B cell (primary cell): ENCODE data around the gene PDLIM1. TPM values are rescaled to one million over a fixed set of nuclear protein-coding genes. Genes with fewer than 3 reads are reported as not detected.

Experiments used
- ATAC-seq: fragments of 200-7000 bp; cut with Tn5 transposase; one replicate; pipeline ENCODE4 v1.10.0; 2021; ENCODE audit warnings: low read depth, mild to moderate bottlenecking, moderate number of reproducible peaks, moderate library complexity
- CTCF ChIA-PET: fragments of 350-600 bp; sonication (Branson Sonifier 250); formaldehyde crosslinking; loops from one replicate; lab custom pipeline; 2021; ENCODE audit warnings: antibody characterized with exemption, inconsistent platforms; lab: Charles Lee
- POLR2A ChIA-PET: fragments of 350-600 bp; sonication (Branson Sonifier 250); formaldehyde crosslinking; loops from one replicate; lab custom pipeline; 2021; ENCODE audit warnings: antibody characterized with exemption; lab: Charles Lee
- DNase-seq: peaks from one replicate; pipeline ENCODE4 v3.0.0; 2013
- H2AFZ ChIP-seq: 2 replicates; pipeline ENCODE4 v1.6.1; 2012; ENCODE audit warnings: mild to moderate bottlenecking, low read depth, low read length; ENCODE audit not compliant: insufficient read depth, poor library complexity, severe bottlenecking
- H3K27ac ChIP-seq, 2 donors: 1 replicate in 1 of 2; 2 replicates in 1 of 2; pipeline ENCODE4 v1.5.1; 2012 to 2013; ENCODE audit warnings: low read length in 2 of 2, mild to moderate bottlenecking in 2 of 2, moderate library complexity in 1 of 2
- H3K27me3 ChIP-seq, 4 experiments: fragments of 200-600 bp in 1 of 4; sonication (generic) in 1 of 4; replicated peaks in 1 of 4; 1 replicate in 2 of 4; 2 replicates in 2 of 4; pipeline versions ENCODE4 v1.6.1 to v1.7.0; 2013 to 2016; ENCODE audit warnings: low read length in 3 of 4, mild to moderate bottlenecking in 2 of 4, mixed read lengths in 1 of 4, moderate library complexity in 1 of 4; ENCODE audit not compliant: insufficient read depth in 4 of 4, control insufficient read depth in 3 of 4; ENCODE audit errors: control extremely low read depth in 1 of 4
- H3K36me3 ChIP-seq, 2 experiments: replicated peaks in 1 of 2; 1 replicate in 1 of 2; 2 replicates in 1 of 2; pipeline versions ENCODE4 v1.6.1 to v1.7.1; 2013; ENCODE audit warnings: low read length in 1 of 2; ENCODE audit not compliant: insufficient read depth in 2 of 2, control insufficient read depth in 1 of 2; ENCODE audit errors: control extremely low read depth in 1 of 2, extremely low read depth in 1 of 2
- H3K4me1 ChIP-seq, 2 donors: fragments of 200-600 bp in 1 of 2; sonication (generic) in 1 of 2; 1 replicate in 1 of 2; 2 replicates in 1 of 2; pipeline versions ENCODE4 v1.5.1 to v1.6.1; 2013 to 2017; ENCODE audit warnings: low read length in 2 of 2; ENCODE audit not compliant: control insufficient read depth in 2 of 2, insufficient read depth in 2 of 2
- H3K4me2 ChIP-seq: replicated peaks from 2 replicates; pipeline ENCODE3; 2012; ENCODE audit warnings: mild to moderate bottlenecking, low read depth, low read length; ENCODE audit not compliant: poor library complexity, severe bottlenecking
- H3K4me3 ChIP-seq, 5 experiments: fragments of 200-600 bp in 1 of 5; sonication (generic) in 1 of 5; 1 replicate in 3 of 5; 2 replicates in 2 of 5; pipeline versions ENCODE4 v1.5.1 to v1.7.0; 2011 to 2016; ENCODE audit warnings: low read length in 4 of 5, mild to moderate bottlenecking in 4 of 5, low read depth in 2 of 5, control low read depth in 1 of 5, moderate library complexity in 1 of 5; ENCODE audit not compliant: insufficient read depth in 1 of 5; ENCODE audit errors: control extremely low read depth in 1 of 5, extremely low read depth in 1 of 5
- H3K79me2 ChIP-seq: fragments of 200-600 bp; sonication (generic); one replicate; pipeline ENCODE4 v1.6.0; 2016; ENCODE audit warnings: low read length; ENCODE audit not compliant: control insufficient read depth, insufficient read depth
- H3K9ac ChIP-seq: fragments of 200-600 bp; sonication (generic); 2 replicates; pipeline ENCODE4 v1.6.1; 2017; ENCODE audit warnings: mild to moderate bottlenecking, low read length, moderate library complexity
- H3K9me3 ChIP-seq, 3 donors: one replicate each; pipeline versions ENCODE4 v1.6.1 to v1.7.1; 2013; ENCODE audit warnings: low read length in 2 of 3; ENCODE audit not compliant: control insufficient read depth in 2 of 3, insufficient read depth in 1 of 3; ENCODE audit errors: control extremely low read depth in 1 of 3
- H4K20me1 ChIP-seq: 2 replicates; pipeline ENCODE4 v1.6.0; 2012; ENCODE audit warnings: mild to moderate bottlenecking, low read length; ENCODE audit not compliant: insufficient read depth, control insufficient read depth, poor library complexity, severe bottlenecking
- H3K27ac Mint-ChIP-seq: one replicate; pipeline ENCODE4 v1.8.0; 2021; ENCODE audit warnings: mixed read lengths
- H3K27me3 Mint-ChIP-seq: one replicate; pipeline ENCODE4 v1.8.0; 2021; ENCODE audit warnings: mixed read lengths
- H3K4me1 Mint-ChIP-seq: one replicate; pipeline ENCODE4 v1.8.0; 2021; ENCODE audit warnings: mixed read lengths
- H3K4me3 Mint-ChIP-seq: one replicate; pipeline ENCODE4 v1.8.0; 2021; ENCODE audit warnings: mixed read lengths
- H3K9me3 Mint-ChIP-seq: one replicate; pipeline ENCODE4 v1.8.0; 2022; ENCODE audit warnings: mixed read lengths; ENCODE audit not compliant: insufficient read depth
- EZH2 ChIP-seq: IDR thresholded peaks from 2 replicates; pipeline ENCODE4 v1.6.1; 2012; ENCODE audit warnings: borderline replicate concordance, low read depth, mild to moderate bottlenecking, moderate library complexity, low read length; ENCODE audit not compliant: insufficient read depth, poor library complexity, severe bottlenecking
- WGBS: methylation state at CpG from one replicate; pipeline ENCODE4 v1.1.5; 2013; ENCODE audit warnings: missing lambda C conversion rate; ENCODE audit not compliant: insufficient coverage; 5-methylcytosine and 5-hydroxymethylcytosine counted together
- intact Hi-C: fragments of 100-400 bp; cut with micrococcal nuclease; formaldehyde crosslinking; loops from one replicate; pipeline ENCODE4 v1.10.0; 2022
- polyA plus RNA-seq: library from polyadenylated mRNA; depleted of rRNA; stranded (reverse); fragments of >200 nt; gene quantifications from 2 replicates; pipeline ENCODE4 v1.2.3, GENCODE V29; 2012
- total RNA-seq, 2 donors: library from RNA; stranded (reverse); fragments of 120-200 nt in 1 of 2; gene quantifications; 1 replicate in 1 of 2; 2 replicates in 1 of 2; pipeline versions ENCODE4 v1.2.3 to v1.2.4, GENCODE V29; 2013 to 2022
- TF ChIP-seq, protein P1 (sequence below): fragments of 200-600 bp; IDR thresholded peaks from one replicate; pipeline ENCODE4 v1.8.0; 2022; ENCODE audit warnings: antibody characterized with exemption, mild to moderate bottlenecking

The PDLIM1 gene
- total and polyA plus RNA-seq, 2 donors (not counting 1 experiment from before 2014, with no cell fraction given) = 123 to 135 TPM

DNA sequence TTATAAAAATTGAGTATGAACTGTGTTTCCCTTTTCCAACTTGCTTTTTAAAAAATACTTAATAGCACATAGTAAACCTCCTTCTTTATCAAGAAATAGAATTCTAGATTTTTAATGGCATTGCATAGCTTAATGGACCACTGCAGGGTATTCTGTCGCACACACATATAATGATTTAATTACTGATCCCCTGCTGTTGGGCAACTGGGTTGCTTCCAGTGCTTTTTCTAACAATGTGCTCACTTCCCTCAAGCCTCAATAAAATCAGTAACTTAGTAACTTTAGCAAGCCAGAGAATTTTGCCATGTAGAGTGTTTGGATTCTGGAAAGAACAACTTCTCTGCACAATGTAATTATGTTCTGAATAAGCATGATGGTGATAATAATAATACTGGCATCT lies 49.1 kb upstream of the PDLIM1 start:
- ATAC-seq (no peak), DNase-seq (no peak)
- no peak overlapping the region for H3K27ac Mint-ChIP-seq
- no peaks in the 10 kb centered on the region for H3K27me3 Mint-ChIP-seq
- H4K20me1 ChIP-seq = no peaks in the 10 kb centered on the region
- H3K79me2 ChIP-seq = no peaks in the 10 kb centered on the region
- H3K9me3 Mint-ChIP-seq = no peaks in the 10 kb centered on the region
- H3K9me3 ChIP-seq = peaks cover 0 to 3% (median 0%) of the 10 kb centered on the region in 3 donors
- H3K27me3 ChIP-seq = no peaks in the 10 kb centered on the region
- H3K36me3 ChIP-seq = no peaks in the 10 kb centered on the region
- ChIA-PET CTCF (interaction anchor here (0.7 to 1.6 kb wide), 4 partner anchors 12 to 129 kb away, joined by 3 to 4 read pairs (median 4); no protein-coding TSS in a partner anchor), POLR2A (no interaction called here)
- H3K4me1 Mint-ChIP-seq = no peaks in the 10 kb centered on the region
- no peak overlapping the region for H3K4me3 Mint-ChIP-seq
- no peak for TF ChIP-seq EZH2
- TF ChIP-seq, protein P1, sequence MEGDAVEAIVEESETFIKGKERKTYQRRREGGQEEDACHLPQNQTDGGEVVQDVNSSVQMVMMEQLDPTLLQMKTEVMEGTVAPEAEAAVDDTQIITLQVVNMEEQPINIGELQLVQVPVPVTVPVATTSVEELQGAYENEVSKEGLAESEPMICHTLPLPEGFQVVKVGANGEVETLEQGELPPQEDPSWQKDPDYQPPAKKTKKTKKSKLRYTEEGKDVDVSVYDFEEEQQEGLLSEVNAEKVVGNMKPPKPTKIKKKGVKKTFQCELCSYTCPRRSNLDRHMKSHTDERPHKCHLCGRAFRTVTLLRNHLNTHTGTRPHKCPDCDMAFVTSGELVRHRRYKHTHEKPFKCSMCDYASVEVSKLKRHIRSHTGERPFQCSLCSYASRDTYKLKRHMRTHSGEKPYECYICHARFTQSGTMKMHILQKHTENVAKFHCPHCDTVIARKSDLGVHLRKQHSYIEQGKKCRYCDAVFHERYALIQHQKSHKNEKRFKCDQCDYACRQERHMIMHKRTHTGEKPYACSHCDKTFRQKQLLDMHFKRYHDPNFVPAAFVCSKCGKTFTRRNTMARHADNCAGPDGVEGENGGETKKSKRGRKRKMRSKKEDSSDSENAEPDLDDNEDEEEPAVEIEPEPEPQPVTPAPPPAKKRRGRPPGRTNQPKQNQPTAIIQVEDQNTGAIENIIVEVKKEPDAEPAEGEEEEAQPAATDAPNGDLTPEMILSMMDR = no peak
- no CpG with 5 or more reads among the region's 1 CpG for WGBS
- no peak overlapping the region for H3K4me2 ChIP-seq
- H3K27ac ChIP-seq = no peak overlapping the region
- no peak overlapping the region for H2AFZ ChIP-seq
- H3K4me3 ChIP-seq = no peak overlapping the region
- H3K4me1 ChIP-seq = no peaks in the 10 kb centered on the region
- H3K9ac ChIP-seq = no peak overlapping the region
- intact Hi-C loops = no loop called here

DNA sequence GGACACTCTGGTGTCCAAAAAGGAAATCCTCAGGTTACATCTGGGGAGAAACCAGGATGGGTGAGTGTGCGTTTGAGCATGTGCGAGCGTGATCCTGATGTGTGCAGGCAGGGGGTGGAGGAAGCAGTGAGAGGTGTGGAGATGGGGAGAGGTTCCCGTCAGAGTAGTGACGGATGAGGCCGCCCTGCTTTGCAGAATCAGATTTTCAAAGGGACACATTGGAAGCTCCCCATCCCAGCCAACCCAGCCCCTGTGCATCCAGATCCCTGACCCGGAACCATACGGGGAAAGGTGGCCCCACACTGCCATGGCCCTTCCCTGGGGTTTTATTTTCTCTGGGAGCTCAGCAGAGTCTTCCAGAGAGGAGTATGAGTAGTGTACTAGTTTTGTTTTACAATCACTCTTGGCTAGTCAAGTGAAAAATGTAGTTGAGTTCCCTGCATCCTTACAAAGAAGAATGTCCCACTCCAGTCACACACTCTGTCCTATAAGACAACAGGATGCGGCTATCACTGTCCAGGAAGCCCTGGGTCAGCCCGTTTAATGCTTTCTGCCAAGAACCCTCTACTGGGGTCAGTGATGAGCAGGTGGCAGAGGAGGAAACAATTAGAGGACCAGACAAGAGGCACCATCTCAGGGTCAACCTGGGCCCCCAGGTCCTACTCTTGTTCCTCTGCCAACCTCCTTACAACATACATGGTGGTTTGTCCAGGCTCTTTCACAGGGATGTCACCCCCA lies 46.8 kb upstream of the PDLIM1 start:
- Histone ChIP-seq H3K4me2 (no peak overlapping the region), H3K79me2 (no peaks in the 10 kb centered on the region), H3K9ac (no peak overlapping the region), H4K20me1 (no peaks in the 10 kb centered on the region), H3K27ac (no peak overlapping the region), H3K4me1 (no peaks in the 10 kb centered on the region), H3K9me3 (peaks cover 0 to 3% (median 0%) of the 10 kb centered on the region in 3 donors), H3K27me3 (no peaks in the 10 kb centered on the region), H3K4me3 (no peak overlapping the region), H3K36me3 (no peaks in the 10 kb centered on the region), H2AFZ (no peak overlapping the region)
- TF ChIP-seq, protein P1 = no peak
- TF ChIP-seq EZH2 = no peak
- 99% methylated on average over 9 of the region's 10 CpGs for WGBS
- no peak overlapping the region for H3K27ac Mint-ChIP-seq
- no peaks in the 10 kb centered on the region for H3K27me3 Mint-ChIP-seq
- POLR2A ChIA-PET = no interaction called here
- intact Hi-C loops = no loop called here
- DNase-seq (no peak), ATAC-seq (no peak)
- CTCF ChIA-PET = interaction anchor here (1.0 kb wide), 1 partner anchor 26 kb away, joined by 3 read pairs; no protein-coding TSS in a partner anchor
- no peak overlapping the region for H3K4me3 Mint-ChIP-seq
- H3K9me3 Mint-ChIP-seq = no peaks in the 10 kb centered on the region
- no peaks in the 10 kb centered on the region for H3K4me1 Mint-ChIP-seq
